ENCODE results near the gene RELN. TPM values are rescaled to one million over a fixed set of nuclear protein-coding genes. Genes with fewer than 3 reads are reported as not detected.

The RELN gene
- total RNA-seq, 1 donor from 2014 or later: 17.5 TPM

GRCh38 chr7:103528152-103528551 is 461.3 kb downstream of the RELN start:
- Mint-ChIP-seq H3K27ac (no peak overlapping the region), H3K36me3 (no peaks in the 10 kb centered on the region), H3K27me3 (peaks cover 14% of the 10 kb centered on the region), H3K4me1 (ENCODE audit: unreplicated experiment) (peaks cover 5% of the 10 kb centered on the region), H3K9me3 (no peaks in the 10 kb centered on the region), H3K4me3 (no peak overlapping the region)
- TF ChIP-seq CTCF (conservative IDR thresholded peaks at IDR 0.05): no peak
- no peak for DNase-seq (ENCODE audit: extremely low spot score, unreplicated experiment)

DNA sequence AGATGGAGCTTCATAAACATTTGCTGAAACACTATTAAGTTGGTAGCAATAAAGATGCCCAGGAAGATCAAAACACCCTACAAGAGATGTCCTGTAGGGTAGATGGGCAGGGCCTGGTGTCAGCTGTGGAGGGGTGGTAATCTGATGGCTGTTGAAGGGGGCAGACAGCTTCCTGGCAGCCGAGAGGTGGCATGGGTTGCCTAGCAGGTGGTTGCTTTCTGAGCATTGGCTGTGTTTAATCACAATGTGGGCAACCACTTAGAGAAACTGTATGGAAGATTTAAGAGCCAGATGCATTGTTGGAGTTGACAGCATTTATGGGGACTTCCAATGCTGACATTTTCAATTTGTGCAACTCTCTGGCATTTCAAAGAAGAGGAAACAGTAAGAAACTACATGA is 463.5 kb downstream of the RELN start:
- DNase-seq (ENCODE audit: extremely low spot score, unreplicated experiment): no peak
- no peak for TF ChIP-seq CTCF (conservative IDR thresholded peaks at IDR 0.05)

GRCh38 chr7:103524042-103524907 is 465.2 kb downstream of the RELN start:
- Mint-ChIP-seq H3K27ac (no peak overlapping the region), H3K4me1 (ENCODE audit: unreplicated experiment) (peaks cover 5% of the 10 kb centered on the region), H3K4me3 (no peak overlapping the region), H3K9me3 (no peaks in the 10 kb centered on the region), H3K27me3 (peaks cover 19% of the 10 kb centered on the region), H3K36me3 (no peaks in the 10 kb centered on the region)
- peak; percentile 68 for TF ChIP-seq CTCF (conservative IDR thresholded peaks at IDR 0.05)
- no peak for DNase-seq (ENCODE audit: extremely low spot score, unreplicated experiment)

More for the DNA sequence above, 463.5 kb downstream of the RELN start:
- no peaks in the 10 kb centered on the region for H3K36me3 Mint-ChIP-seq
- H3K27ac Mint-ChIP-seq: no peak overlapping the region
- peaks cover 5% of the 10 kb centered on the region for H3K4me1 Mint-ChIP-seq (ENCODE audit: unreplicated experiment)
- H3K4me3 Mint-ChIP-seq: no peak overlapping the region
- peaks cover 19% of the 10 kb centered on the region for H3K27me3 Mint-ChIP-seq
- no peaks in the 10 kb centered on the region for H3K9me3 Mint-ChIP-seq

- H3K27me3 Mint-ChIP-seq: peaks cover 20% of the 10 kb centered on the region
- no peak for DNase-seq (ENCODE audit: extremely low spot score, unreplicated experiment)
- no peak overlapping the region for H3K4me3 Mint-ChIP-seq
- H3K4me1 Mint-ChIP-seq (ENCODE audit: unreplicated experiment): peaks cover 5% of the 10 kb centered on the region
- no peak overlapping the region for H3K27ac Mint-ChIP-seq
- no peaks in the 10 kb centered on the region for H3K9me3 Mint-ChIP-seq
- TF ChIP-seq CTCF (conservative IDR thresholded peaks at IDR 0.05): no peak
- H3K36me3 Mint-ChIP-seq: no peaks in the 10 kb centered on the region
Observed at GRCh38 chr7:103521937-103522336, 467.5 kb downstream of the RELN start.

DNA sequence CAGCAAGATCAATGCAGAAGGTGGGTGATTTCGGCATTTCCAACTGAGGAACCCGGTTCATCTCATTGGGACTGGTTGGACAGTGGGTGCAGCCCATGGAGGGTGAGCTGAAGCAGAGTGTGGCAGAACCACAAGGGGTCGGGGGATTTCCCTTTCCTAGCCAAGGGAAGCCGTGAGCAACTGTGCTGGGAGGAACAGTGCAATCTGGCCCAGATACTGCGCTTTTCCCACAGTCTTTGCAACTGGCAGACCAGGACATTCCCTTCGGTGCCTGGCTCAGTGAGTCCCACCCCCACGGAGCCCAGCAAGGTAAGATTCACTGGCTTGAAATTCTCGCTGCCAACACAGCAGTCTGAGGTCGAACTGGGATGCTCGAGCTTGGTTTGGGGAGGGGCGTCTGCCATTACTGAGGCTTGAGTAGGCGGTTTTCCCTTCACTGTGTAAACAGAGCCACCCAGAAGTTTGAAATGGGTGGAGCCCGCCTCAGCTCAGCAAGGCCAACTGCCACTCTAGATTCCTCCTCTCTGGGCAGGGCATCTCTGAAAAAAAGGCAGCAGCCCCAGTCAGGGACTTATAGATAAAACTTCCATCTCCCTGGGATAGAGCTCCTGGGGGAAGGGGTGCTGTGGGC is 484.8 kb downstream of the RELN start:
- Mint-ChIP-seq H3K27ac (no peak overlapping the region), H3K36me3 (no peaks in the 10 kb centered on the region), H3K9me3 (no peaks in the 10 kb centered on the region), H3K4me3 (no peak overlapping the region), H3K4me1 (ENCODE audit: unreplicated experiment) (no peaks in the 10 kb centered on the region), H3K27me3 (peaks cover 21% of the 10 kb centered on the region)
- no peak for TF ChIP-seq CTCF (conservative IDR thresholded peaks at IDR 0.05)
- no peak for DNase-seq (ENCODE audit: extremely low spot score, unreplicated experiment)

Data from type B pancreatic cell (in vitro differentiated cells).